GM19452 (cell line): ENCODE results near the gene AQP12B.

Experiments used
- ATAC-seq: cut with Tn5 transposase; IDR thresholded peaks from one replicate; pipeline ENCODE4 v1.9.1; 2021; ENCODE audit not compliant: unreplicated experiment

AQP12B gene

DNA sequence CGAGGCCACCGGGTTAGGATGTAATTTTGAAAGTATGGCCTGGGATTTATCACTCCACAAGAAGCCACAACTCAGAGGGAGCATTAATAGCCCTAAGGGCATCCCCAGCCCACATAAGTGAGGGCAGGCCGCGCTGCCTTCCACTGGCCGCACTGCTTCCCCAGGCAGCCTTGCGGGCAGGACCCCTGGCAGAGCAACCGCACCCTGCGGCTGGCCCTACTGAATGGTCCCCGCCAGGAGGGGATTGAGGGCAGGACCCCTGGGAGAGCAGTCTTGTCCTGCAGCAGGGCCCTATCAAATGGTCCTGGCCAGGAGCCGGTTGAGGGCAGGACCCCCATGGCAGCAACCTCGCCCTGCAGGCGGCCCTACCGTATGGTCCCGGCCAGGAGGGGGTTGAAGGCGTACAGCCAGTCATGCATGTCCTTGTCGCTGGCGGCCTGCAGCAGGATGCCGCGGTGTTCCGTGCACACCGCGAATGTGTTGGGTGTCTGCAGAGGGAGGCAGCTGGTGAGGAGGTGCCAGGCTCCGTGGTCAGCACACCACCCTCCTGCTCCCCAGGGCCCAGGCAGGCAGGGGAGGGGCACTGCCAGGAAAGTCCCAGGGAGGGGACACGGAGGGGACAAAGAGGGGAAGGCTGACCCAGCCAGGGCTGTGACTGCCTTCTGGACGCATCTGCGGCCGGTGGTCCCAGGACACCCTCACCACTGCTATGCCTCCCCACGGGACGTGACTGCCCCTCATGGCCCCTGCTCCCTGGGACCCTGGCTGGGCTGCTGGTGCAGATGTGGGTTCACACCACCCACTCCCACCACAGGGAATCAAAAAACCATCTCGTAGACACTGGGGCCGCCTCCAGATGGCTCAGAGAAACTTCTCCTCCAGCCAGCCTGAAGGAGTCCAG, 35.2 kb upstream of the AQP12B start:
- no peak for ATAC-seq

DNA sequence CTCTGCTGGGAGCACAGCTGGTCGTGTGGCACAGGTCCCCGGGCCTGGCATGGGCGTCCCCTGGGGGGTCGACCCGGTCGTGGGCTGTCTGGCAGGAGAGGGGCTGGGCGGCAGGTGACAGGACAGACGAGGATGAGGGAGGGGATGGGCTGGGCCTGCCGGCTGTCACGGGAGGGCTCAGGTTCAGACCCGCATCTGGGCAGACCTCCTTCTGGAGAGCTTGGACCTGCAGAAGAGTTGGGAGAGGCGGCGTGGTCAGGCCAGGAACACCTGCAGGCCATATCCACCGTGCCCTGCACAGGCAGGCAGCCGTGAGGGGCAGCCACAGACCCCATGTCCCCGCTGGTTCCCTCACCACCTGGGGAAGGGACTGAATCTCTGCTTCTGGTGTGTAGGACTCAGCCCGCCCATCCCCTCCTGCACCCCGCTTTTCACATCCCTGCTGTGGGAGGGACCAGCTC, 34.5 kb upstream of the AQP12B start:
- ATAC-seq = no peak

DNA sequence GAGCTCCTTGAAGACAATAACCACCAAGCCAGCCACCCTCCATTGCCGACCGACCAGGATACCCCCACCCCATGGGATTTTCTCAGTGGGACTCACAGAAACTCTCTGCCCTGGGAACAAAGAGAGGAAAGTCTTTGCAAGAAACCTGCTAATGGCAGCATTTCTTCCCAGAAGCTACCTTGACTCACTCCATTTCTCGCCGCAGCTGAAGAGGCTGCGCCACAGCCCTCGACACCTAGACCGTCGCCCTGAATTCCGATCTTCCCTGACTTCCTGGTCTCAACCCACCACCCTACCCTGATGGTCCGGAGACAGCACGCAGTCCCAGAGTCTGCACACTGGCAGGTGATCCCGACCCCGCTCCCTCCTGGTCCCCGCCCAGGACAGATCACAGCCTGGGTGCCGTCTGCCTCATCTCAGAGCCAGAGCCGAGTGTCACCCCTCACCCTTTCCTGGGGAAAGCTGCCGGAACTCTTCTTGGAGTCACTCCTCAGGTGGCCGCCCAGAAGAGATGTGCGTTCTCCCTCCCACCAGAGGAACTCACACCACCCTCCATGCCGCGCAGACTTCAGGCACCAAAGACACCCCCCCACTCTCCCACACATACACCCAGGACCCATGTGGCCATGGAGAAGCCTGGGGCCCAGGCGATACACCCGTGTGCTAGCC, 33.6 kb upstream of the AQP12B start:
- no peak for ATAC-seq

DNA sequence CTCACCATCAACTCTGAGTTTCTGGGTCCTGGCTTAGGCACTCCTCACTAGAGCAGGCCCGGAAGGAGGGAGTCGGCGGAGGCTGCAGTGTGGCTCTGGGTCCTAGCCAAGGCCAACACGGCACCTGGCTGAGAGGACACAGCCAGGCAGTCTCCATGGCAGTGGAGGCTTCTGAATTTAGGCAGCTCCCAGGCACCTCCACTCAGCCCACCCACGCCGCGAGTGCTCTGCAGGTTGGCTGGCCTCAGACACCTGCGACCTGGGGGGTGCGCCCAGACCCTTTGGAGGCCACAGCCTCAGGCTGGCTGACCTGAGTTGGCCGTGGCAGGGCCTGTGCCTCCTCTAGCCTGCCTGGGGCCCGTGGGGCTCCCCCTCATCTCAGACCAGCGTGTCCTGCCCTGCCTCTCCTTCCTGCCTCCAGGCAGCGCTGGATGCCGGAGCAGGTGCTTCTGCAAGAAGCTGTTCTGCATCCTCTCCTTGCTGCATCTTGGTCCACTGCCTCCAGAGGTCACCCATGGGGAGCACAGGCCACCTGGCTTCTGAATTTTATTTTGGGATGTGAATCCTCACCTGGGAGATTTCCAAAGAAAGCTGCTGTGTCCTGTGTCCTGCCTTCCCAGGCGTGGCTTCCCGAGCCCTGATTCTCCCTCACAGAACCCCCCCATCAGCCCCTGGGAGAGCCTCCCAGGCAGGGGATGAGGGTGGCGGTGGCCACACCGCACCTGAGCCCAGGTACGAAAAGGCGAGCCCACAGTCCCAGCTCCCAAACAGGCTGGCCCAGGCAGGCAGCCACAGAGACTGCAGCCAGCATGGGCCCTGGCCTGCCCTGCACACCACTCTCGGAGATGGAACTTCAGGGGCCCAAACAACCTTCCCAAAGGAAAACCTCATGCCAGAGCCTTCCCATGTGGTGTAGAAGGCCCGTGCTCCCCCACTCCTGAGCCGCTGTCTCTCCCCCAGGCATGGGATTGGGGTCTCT, 32.4 kb upstream of the AQP12B start:
- no peak for ATAC-seq

DNA sequence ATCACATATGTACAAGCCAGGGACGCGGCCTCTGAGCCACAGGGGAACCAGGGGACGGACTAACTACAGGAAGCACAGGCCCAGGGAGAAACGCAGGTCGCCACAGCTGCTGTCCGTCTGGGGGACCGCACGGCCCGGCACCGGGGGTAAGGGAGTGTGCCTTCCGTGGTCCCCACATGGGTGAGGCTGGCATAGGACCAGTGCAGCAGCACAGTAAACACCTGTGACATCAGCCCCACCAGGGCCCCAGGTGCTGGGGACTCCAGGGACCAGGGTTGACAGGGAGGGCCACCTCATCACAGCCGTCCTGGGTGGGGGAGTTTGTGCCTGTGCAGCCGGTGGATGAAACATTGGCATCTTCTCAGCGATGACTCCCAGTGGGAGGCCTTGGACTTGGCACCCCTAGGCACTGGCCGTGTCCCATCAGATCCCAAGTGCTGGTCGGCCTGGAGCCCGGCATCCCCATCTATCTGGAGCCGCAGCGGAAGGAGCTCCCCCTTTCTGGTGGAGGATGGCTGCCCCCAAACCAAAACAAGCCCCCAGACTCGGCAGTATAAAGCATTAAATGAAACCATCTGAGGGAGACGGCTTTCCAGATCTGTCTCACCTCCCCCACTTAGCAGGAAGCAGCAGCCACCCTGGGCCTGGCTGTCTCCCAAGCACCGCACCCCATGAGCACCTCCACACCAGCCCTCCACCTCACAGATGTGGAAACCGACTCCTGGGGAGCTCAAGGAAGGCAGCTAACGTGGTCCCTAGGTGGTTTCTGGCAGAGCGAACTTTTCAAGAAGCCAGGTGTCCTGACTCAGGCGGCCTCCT, 31.5 kb upstream of the AQP12B start:
- ATAC-seq = no peak

DNA sequence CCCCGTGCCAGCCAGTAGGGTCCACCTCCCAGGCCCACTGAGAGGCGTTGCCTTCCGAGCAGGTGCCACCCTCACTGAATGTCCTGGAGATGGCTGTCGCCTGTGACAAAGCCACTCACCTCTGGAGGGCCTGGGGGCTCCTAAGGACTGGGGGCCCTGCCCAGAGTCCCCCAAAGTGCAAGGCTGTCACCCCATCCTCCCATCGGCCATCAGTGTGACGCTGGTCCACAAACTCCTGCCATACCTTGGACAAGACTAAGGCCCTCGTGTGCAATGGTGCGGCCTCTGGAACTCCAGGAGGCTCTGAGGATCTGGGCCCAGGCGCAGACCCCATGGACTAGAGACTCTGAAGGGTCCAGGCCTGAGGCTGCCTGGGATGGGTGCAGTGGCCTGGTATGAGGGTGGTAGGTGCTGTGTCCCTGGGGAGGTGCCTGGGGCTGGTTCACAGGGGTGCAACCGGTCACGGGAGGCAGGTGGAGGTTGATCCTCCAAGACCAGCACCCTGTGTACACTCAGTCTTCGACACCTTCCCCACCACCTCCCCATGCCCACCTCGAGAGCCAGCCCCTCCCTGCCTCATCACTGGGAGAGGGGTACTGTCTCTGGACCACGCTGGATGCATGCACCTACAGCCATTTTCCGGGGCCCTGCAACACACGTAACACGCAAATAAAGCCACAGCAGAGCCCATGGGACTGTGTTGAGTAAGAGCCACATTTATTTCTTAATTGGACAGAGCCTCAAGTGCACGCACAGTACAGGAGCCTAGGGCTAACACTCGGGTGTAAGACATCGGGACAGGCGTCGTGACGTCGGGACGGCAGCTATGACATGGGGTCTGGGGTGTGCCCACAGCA, 30.6 kb upstream of the AQP12B start:
- ATAC-seq = no peak

DNA sequence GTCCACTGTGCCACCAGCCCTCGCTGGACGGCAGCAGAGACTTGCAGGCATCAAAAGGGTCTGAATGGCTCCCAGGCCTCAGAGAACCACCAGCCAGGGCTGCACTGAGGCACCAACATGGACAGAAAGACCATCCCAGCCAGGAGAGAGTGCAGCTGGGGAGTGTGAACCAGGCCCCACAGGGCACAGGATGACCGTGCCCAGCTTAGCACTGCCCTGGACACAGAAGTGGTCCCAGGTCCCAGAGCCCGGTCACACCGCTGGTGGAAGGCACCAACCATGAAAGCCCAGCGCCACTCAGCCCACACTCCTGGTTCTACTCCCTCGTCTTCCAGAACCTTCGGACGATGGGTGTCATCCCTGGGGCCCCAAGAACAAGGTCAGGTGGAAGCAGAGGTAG, 29.4 kb upstream of the AQP12B start:
- no peak for ATAC-seq

DNA sequence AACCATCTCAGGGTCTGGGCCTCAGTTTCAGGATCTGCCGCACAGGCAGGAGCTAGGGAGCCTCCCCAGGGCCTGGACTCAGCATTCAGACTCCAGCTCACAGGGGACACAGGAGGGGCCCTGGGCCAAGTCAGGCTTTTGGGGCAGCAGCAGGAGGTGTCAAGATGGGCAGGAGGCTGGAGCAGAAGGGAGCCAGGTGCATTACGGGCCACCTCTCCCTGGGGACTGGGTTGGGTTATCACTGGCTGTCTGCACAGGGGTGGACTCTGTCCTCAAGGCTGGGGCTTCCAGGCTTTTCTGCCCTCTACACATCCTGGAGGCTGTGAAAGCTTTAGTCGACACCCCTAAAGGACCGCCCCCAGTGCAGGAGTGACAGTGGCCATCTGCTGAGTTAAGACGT, 29.0 kb upstream of the AQP12B start:
- ATAC-seq = no peak

DNA sequence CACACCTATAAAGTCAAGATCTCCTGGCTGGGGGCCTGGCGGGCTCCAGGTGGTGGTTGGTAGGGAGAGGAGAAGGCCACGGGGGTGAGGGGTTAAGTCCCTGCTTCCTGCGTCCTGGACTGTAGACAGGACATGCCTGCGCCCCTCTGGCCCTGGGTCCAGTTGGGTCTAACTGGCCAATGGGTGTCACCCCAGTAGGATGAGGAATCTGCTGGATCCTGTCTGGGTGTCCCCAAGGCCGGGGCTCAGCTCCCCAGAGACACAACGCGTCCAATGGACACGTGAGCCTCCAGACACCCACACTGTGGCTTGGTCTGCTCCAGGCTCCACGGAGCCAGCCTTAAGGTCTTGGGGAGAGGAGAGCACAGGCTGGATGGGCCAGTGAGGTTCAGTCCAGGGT, 28.6 kb upstream of the AQP12B start:
- ATAC-seq = no peak

DNA sequence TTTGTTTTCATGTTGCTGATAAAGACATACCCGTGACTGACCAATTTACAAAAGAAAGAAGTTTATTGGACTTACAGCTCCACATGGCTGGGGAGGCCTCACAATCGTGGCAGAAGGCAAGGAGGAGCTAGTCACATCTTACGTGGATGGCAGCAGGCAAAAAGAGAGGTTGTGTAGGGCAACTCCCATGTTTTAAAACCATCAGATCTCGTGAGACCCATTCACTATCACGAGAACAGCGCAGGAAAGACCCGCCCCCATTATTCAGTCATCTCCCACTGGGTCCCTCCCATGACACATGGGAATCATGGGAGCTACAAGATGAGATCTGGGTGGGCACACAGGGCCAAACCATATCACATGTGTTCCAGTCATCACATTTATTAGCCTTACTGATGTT, 25.8 kb upstream of the AQP12B start:
- ATAC-seq = no peak

DNA sequence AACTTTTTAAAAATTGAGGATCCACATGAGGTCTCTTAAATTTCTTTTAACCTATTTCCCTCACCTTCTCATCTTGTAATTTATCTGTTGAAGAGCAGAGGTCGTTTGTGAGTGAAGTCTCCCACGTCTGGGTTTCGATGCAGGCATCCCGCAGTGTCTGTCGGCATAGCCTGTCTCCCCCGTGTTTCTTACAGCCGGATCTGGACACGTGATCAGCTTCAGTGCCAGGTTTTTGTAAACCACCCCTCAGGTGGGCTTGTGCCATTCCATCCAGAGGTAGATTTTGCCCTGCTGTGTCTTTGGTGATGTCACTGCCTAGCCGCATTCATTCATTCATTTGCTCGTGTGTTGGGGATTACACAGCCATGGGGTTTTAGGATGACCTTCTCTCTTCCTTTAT, 25.1 kb upstream of the AQP12B start:
- no peak for ATAC-seq

DNA sequence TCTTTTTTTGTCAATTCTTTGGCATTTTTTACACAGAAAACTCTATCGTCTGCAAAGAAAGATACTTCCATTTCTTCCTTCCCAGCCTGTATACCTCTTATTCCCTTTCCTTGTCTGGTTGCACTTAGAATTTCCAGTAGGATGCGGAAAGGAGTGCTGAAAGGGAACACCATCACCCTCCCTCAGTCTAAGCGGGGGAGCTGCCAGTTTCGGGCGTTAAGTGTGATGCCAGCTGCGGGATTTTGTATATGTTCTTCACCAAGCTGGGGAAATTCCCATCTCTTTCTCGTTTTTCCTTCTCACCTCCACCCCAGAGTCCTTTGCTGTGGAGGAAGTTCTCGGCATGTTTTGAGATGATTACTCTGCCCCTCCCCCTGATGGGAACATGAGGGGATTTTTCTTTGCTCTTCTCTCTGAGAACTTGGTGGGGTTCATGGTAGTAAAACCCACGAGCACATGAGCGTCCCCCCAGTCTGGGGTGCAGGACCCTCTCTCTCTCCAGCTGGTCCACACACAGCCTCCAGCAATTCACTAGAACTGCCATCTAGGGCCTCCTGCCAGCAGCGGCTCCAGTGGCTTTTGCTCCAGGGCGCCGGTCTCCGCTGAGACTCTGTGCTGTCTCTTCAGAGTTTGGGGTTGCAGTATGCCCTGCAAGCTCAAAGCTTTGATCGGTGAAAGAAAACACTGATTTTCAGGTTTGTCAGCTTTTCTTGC, 24.5 kb upstream of the AQP12B start:
- no peak for ATAC-seq

DNA sequence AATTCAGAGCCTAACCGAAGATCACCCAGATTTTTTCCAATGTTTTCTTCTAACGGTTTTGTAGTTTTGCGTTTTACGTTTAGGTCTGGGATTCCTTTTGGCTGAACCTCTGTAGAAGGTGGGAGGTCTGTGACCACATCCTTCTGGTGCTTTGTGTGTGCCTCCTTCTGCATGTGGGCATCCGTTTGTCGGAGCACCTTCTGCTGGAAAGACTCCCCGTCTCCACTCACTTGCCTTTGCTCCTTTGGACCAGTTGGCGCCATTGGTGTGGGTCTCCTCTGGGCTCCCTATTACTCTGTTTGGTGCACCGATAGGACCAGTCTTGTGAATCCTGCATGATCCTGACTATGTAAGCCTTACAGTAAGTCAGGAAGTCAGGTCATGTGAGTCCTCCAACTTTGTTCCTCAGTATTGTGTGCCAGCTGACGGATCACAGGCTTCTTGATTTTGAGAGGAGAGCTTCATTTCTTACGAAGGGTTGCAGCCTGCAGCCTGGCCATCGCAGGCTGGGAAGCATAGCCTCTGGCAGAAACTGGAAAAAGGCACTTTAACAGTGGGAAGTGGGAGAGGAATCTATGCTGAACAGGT, 22.6 kb upstream of the AQP12B start:
- ATAC-seq = no peak

DNA sequence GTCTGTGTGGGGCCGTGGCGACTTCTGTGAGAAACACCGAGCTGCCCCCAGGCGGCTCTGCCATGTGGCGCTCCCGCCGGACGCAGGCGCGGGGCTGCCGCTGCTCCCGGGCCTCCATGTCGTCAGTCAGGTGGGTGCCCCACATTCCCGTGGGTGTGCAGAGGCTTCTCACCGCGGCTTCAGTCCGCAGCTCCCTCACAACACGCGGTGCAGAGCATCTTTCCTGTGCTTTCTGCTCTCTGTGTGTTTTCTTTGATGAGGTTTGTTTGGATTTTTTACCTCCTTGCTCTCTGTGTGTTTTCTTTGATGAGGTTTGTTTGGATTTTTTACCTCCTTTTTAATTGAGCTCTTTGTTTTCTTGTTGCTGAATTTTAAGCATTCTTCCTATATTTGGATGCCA, 22.0 kb upstream of the AQP12B start:
- ATAC-seq = no peak

DNA sequence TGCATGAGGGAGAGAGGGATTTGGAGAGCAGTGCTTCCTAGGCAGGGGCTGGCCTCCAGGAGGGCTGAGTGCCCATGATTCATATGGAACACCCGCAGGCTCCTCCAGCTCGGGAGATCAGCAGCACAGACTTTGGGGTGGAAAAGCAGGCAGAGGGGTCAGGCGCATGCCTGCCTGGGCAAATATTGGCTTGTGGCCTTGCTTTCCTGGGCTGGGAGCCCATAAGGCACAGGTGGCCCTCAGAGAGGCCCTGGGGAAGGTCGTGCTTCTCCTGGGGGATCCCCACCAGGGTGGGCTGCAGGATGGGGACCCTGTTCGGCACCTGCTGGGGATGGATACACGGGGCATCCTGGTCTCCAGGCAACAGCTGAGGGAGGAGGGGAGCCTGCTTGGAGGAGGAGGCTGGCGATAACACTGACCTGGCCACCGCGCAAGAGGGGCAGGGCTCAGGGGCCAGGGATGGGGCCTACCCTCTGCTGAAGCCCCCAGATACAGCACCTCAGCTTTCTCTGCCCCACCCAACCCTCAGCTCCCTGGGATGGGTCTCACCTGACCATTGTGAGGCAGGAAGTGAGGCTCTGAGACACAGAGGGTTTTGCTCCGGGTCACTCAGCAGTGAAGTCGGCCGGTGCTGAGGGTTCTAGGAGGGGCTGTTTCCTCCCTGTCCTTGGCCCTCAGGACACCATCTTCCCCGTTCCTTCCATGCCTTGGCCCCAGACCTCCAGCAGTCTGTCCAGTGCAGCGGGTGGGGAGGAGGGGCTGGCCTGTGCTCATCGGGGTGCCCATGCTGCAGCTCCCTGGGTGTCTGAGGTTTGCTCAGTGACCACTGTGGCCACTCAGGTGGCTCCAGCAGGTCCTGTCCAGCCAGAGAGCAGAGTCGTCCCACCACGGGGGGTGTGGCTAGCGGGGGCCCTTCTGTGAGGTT, 21.0 kb upstream of the AQP12B start:
- ATAC-seq = no peak

DNA sequence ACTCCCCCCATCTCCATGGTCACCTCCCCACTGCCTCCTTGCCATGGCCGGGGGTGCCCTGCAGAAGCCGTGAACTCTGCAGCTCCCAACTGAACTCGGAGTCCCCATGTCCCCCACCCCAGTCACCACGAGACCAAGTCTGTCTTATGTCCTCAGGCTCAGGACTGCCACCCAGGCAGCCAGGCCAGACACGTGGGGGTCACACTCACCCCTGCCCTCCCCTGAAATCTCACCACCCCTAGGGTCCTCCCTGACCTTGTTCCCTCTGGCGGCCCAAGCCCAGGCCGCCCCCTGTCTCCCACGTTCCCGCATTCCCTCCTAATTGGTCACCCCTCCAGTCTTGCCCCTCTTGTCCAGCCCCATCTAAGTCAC, 19.9 kb upstream of the AQP12B start:
- no peak for ATAC-seq
